ENCODE measurements around the gene NSD2.

NSD2 gene

DNA sequence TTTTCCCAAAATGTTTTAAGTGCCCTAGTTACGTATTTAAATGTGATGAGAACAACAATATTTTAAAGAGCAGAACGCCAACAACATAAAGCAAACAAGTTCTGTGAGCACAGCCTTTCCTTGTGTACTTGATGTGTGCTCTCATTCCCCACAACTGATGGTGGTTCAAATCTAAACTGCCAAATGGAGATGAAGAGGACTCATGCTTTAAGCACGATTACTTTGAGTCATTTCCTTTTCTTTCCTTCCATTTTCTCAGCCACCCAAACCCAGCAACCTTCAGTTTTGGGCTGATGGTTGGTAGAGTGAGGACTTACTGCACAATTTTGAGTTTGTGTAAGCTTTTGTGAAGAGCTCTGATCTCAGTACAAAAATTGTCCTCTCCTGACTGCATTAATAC lies 1.7 kb downstream of the NSD2 start:
- H3K4me3 ChIP-seq (ENCODE audit: low read depth, low read length), result peak overlapping the region; percentile 70
- POLR2A ChIA-PET, result no interaction called here
- TF ChIP-seq, protein P1, sequence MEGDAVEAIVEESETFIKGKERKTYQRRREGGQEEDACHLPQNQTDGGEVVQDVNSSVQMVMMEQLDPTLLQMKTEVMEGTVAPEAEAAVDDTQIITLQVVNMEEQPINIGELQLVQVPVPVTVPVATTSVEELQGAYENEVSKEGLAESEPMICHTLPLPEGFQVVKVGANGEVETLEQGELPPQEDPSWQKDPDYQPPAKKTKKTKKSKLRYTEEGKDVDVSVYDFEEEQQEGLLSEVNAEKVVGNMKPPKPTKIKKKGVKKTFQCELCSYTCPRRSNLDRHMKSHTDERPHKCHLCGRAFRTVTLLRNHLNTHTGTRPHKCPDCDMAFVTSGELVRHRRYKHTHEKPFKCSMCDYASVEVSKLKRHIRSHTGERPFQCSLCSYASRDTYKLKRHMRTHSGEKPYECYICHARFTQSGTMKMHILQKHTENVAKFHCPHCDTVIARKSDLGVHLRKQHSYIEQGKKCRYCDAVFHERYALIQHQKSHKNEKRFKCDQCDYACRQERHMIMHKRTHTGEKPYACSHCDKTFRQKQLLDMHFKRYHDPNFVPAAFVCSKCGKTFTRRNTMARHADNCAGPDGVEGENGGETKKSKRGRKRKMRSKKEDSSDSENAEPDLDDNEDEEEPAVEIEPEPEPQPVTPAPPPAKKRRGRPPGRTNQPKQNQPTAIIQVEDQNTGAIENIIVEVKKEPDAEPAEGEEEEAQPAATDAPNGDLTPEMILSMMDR (IDR thresholded peaks at IDR 0.05; ENCODE audit: insufficient read depth, low read length, missing control alignments), result no peak
- CTCF ChIA-PET, result interaction anchor here (1.8 to 4.0 kb wide), 2 partner anchors 27 to 37 kb away, joined by 7 to 29 read pairs; no protein-coding TSS in a partner anchor
- DNase-seq (ENCODE audit: low read depth, low spot score), result no peak

DNA sequence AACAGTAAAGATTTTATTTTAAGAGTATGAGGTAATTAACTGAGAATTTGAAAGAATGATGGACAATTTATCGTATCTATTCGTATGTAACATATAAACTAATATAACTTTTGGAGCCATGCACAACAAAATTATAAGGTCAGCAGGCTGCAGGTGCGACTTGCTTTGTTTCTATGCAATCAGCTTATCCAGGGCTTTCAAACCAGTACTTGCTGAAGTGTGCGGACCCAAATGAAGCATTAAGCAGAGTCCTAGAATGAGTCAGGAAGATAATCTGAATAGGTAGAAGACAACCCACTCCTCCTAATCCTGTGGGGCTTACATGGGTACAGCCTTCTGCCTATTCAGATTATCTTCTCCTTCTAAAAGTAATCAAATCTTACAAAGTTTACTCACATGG lies 2.1 kb downstream of the NSD2 start:
- ChIA-PET CTCF (interaction anchor here (1.8 to 4.0 kb wide), 2 partner anchors 26 to 37 kb away, joined by 7 to 29 read pairs; no protein-coding TSS in a partner anchor), POLR2A (no interaction called here)
- peak overlapping the region; percentile 70 for H3K4me3 ChIP-seq (ENCODE audit: low read depth, low read length)
- DNase-seq (ENCODE audit: low read depth, low spot score), result no peak
- TF ChIP-seq, protein P1 (IDR thresholded peaks at IDR 0.05; ENCODE audit: insufficient read depth, low read length, missing control alignments), result no peak

DNA sequence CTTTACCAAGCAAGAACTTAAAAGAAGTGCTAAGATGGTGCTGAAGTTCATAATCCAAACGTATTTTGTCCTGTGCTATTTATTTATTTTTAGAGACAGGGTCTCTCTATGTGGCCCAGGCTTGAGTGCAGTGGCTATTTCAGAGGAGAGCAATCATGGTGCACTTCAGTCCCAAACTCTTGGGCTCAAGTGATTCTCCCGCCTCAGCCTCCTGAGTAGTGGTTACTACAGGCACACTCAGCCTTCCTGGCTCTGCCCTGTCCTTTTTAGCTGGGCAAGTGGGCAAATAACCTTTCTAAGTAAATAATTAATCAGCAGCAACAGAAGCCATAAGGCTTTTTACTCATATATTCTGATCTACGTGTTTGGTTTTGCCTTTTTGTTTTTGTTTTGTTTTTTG lies 2.6 kb downstream of the NSD2 start:
- no peak for DNase-seq (ENCODE audit: low read depth, low spot score)
- TF ChIP-seq, protein P1 (IDR thresholded peaks at IDR 0.05; ENCODE audit: insufficient read depth, low read length, missing control alignments), result no peak
- POLR2A ChIA-PET, result no interaction called here
- CTCF ChIA-PET, result interaction anchor here (1.8 to 4.0 kb wide), 2 partner anchors 26 to 36 kb away, joined by 7 to 29 read pairs; no protein-coding TSS in a partner anchor
- H3K4me3 ChIP-seq (ENCODE audit: low read depth, low read length), result no peak overlapping the region; the same call in 1 of the 2 replicates

DNA sequence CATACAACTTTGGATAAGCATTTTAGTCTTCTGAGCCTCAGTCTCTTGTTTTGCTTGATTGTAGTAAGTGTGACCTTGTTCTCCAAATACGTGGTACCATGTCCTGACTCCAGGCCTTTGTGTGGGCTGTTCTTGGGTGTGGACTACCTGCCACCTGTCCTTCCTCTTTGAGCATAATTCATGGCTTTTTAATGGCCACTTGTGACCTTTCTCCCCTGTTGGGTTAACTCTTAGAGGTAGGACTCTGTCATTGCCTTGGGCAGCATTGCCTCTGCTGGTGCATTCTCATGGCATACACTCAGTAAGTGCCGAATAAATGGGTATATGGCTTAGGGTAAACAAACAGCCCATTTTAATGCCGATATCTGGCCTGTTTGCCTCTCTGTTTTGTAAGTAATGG lies 3.0 kb downstream of the NSD2 start:
- CTCF ChIA-PET, result interaction anchor here (1.8 to 4.0 kb wide), 2 partner anchors 25 to 36 kb away, joined by 7 to 29 read pairs; no protein-coding TSS in a partner anchor
- H3K4me3 ChIP-seq (ENCODE audit: low read depth, low read length), result no peak overlapping the region
- TF ChIP-seq, protein P1 (IDR thresholded peaks at IDR 0.05; ENCODE audit: insufficient read depth, low read length, missing control alignments), result no peak
- POLR2A ChIA-PET, result no interaction called here
- no peak for DNase-seq (ENCODE audit: low read depth, low spot score)

DNA sequence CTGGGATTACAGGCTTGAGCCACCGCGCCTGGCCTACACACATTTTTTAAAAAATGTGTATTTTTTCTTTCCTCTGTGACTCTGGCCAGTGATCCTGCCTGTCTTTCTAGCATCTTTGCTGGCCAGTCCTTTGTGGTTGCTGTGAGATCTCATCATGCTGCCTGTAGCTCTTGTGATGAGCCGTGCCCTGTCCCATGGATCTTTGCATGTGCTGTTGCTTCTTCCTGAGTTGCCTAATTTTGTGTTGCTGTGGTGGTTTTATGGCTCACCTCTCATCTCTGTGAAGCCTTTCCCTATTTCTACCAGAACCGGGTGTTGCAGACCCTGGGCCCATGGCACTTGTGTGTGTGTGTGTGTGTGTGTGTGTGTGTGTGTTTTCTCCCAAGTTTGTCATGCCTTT lies 8.3 kb downstream of the NSD2 start:
- H3K4me3 ChIP-seq (ENCODE audit: low read depth, low read length), result no peak overlapping the region
- TF ChIP-seq, protein P1 (IDR thresholded peaks at IDR 0.05; ENCODE audit: insufficient read depth, low read length, missing control alignments), result no peak
- ChIA-PET CTCF (interaction anchor here (0.9 to 1.0 kb wide), 2 partner anchors 10 to 19 kb away, joined by 4 read pairs; no protein-coding TSS in a partner anchor), POLR2A (interaction anchor here (0.7 kb wide), 1 partner anchor 26 kb away, joined by 3 read pairs; no protein-coding TSS in a partner anchor)
- no peak for DNase-seq (ENCODE audit: low read depth, low spot score)

DNA sequence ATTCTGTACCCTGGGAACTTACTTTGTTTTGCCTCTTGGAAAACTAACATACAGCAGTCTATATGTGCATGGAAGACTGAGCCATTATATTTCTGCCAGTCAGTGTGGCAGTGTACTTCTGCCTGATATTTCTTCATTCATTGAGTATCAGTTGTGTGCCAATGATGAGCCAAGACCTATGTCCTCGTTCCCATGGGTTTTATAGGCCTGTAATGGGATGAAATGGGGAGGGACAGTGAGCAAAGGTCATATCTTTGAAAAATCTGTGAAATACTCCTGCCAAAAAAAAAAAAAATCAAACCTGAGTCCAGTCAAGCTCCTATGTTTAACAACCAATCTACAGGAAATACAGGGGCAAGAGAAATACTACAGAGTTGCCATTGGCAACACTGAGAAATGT lies 9.1 kb downstream of the NSD2 start:
- CTCF ChIA-PET, result interaction anchor here (0.9 to 1.6 kb wide), 3 partner anchors 19 to 187 kb away, joined by 3 to 15 read pairs (median 3); no protein-coding TSS in a partner anchor
- no peak for DNase-seq (ENCODE audit: low read depth, low spot score)
- TF ChIP-seq, protein P1 (IDR thresholded peaks at IDR 0.05; ENCODE audit: insufficient read depth, low read length, missing control alignments), result no peak
- POLR2A ChIA-PET, result no interaction called here
- H3K4me3 ChIP-seq (ENCODE audit: low read depth, low read length), result no peak overlapping the region
